H4 (cell line): Measurements from ENCODE around the gene VSNL1. TPM values are rescaled to one million over a fixed set of nuclear protein-coding genes. Genes with fewer than 3 reads are reported as not detected.
"Not testable (repeated sequence)": the region's sequence is repeated elsewhere in the genome, so short reads cannot be mapped to it uniquely, and the experiment has no call there.

Experiments
- DNase-seq: peaks from one replicate; pipeline ENCODE4 v3.0.0-alpha.2; 2015; ENCODE audit warnings: low spot score
- total RNA-seq: library from RNA; depleted of rRNA; stranded (reverse); fragments of >200 nt; shearing (Covaris generic); gene quantifications from 2 replicates; pipeline ENCODE4 v1.2.3, GENCODE V29; 2014

Gene VSNL1
- total RNA-seq, 1 experiment from 2014 or later: 2.1 TPM

- no peak for DNase-seq
Observed at GRCh38 chr2:17542471-17542870, 2.0 kb downstream of the VSNL1 start.

GRCh38 chr2:17543131-17543660 lies 2.7 kb downstream of the VSNL1 start:
- no peak for DNase-seq

GRCh38 chr2:17543848-17544247 lies 3.4 kb downstream of the VSNL1 start:
- DNase-seq: no peak

- peak; percentile 5 for DNase-seq
Observed at GRCh38 chr2:17544256-17544655, 3.8 kb downstream of the VSNL1 start.

GRCh38 chr2:17545680-17546613 lies 5.5 kb downstream of the VSNL1 start:
- no peak for DNase-seq

GRCh38 chr2:17547237-17547636 lies 6.7 kb downstream of the VSNL1 start:
- no peak for DNase-seq

GRCh38 chr2:17547737-17548136 lies 7.2 kb downstream of the VSNL1 start:
- no peak for DNase-seq

GRCh38 chr2:17550907-17551306 lies 10.4 kb downstream of the VSNL1 start:
- DNase-seq: no peak

GRCh38 chr2:17555150-17555549 lies 14.7 kb downstream of the VSNL1 start:
- DNase-seq: no peak

GRCh38 chr2:17557596-17557995 lies 17.1 kb downstream of the VSNL1 start:
- no peak for DNase-seq

GRCh38 chr2:17558053-17558452 lies 17.6 kb downstream of the VSNL1 start:
- DNase-seq: no peak

- DNase-seq: no peak
Observed at GRCh38 chr2:17558878-17559277, 18.4 kb downstream of the VSNL1 start.

- not testable (repeated sequence) for DNase-seq
Observed at GRCh38 chr2:17565726-17566125, 25.2 kb downstream of the VSNL1 start.

- DNase-seq: no peak
Observed at GRCh38 chr2:17571681-17572080, 31.2 kb downstream of the VSNL1 start.

- DNase-seq: no peak
Observed at GRCh38 chr2:17573085-17573803, 32.7 kb downstream of the VSNL1 start.

GRCh38 chr2:17573804-17574175 lies 33.3 kb downstream of the VSNL1 start:
- no peak for DNase-seq

GRCh38 chr2:17574406-17575073 lies 34.0 kb downstream of the VSNL1 start:
- no peak for DNase-seq

GRCh38 chr2:17576802-17577201 lies 36.3 kb downstream of the VSNL1 start:
- DNase-seq: no peak

GRCh38 chr2:17578466-17578928 lies 38.0 kb downstream of the VSNL1 start:
- DNase-seq: no peak

- no peak for DNase-seq
Observed at GRCh38 chr2:17579605-17580318, 39.3 kb downstream of the VSNL1 start.

GRCh38 chr2:17580319-17580715 lies 39.8 kb downstream of the VSNL1 start:
- no peak for DNase-seq
